ENCODE data around the gene PRRT4.

Gene PRRT4

DNA sequence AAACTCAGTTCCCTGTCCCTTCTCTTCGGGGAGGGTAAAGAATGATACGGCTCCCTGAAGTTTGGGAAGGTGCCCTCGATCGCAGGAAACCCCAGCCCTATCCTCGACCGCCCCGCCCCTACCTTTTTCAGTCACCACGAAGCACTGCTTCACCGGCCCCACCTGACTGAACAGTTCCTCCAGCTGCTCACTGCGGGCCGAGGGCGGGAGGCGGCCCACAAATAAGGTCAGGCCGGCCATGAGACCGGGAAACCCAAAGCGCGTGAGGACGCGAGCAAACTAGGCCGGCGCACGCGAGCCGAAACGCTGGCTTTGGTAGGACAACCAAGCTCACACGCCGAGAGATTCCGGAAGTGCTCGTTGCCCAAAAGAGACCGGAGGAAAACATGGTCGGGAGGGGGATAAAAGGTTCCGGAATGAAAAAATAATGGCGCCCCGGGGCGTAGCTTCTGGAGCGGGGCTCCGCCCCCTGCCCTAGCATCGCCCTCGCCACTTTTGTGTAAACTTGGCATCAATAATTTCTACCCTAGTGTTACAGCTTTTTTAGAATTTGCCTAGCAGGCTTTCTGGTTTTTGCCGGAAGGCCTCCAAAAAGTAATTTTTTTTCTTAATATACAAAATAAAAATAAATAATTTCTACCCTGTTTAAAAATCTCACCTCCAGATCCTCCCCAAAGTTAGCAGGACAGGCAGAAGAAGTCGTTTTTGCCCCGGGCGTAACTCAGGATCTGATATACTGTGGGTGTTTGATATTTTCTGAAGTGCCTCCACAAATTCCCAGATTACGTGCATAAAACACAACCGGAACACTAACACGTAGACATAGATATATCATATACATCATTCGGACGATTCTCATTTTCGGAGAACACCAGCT, 17.7 kb downstream of the PRRT4 start, which contains the start of gene RBM28:
TSS of gene RBM28 (minus strand) at position 355 of the 877 bp plus-strand sequence. CDS start at position 240, 115 bp downstream.
- DNase-seq = peak; percentile 70

DNA sequence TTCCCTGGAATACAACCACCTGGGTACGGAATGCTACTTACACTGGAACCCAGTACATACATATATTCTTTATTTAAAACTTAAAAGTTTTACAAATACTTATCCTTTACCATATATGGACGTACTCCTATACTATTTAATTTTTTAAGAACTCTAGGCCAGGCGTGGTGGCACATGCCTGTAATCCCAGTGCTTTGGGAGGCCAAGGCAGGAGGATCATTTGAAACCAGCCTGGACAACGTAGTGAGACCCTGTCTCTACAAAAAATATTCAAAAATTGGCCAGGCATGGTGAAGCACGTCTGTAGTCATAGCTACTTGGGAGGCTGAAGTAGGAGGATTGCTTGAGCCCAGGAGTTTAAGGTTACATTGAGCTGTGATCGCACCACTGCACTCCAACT, 19.8 kb downstream of the PRRT4 start:
- no peak for DNase-seq

DNA sequence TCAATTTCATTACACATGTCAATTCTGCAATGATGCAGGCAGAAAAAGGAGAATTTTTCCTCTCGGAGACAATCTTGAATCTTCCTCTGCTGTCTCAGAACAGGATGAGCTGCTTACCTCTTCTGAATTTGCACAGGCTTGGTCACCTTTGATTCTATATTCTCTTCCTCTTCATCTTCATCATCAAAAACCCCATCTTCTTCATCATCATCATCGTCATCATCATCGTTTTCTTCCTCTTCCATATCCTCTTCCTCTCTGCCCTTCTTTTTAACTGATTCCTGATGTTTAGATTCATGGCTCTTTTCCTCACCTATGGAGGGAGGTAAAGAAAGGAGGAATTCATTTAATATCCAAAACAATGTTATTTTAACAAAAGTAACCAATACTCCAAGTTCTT, 25.8 kb downstream of the PRRT4 start:
- no peak for DNase-seq

DNA sequence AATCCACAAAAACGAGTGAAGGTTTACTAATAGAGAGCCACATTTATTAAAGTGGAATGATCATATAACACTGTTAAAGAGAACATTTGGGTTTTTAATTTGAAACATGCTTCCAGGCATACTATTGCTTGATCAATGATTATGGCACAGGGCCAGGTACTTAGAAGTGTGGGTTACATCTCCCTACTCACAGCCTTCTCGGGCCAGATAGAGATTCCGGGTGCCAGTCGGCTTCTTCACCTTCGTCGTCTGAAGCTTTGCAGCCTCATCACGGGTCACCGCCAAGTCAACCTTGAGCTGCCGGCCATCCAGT, 37.2 kb downstream of the PRRT4 start:
- DNase-seq = no peak

DNA sequence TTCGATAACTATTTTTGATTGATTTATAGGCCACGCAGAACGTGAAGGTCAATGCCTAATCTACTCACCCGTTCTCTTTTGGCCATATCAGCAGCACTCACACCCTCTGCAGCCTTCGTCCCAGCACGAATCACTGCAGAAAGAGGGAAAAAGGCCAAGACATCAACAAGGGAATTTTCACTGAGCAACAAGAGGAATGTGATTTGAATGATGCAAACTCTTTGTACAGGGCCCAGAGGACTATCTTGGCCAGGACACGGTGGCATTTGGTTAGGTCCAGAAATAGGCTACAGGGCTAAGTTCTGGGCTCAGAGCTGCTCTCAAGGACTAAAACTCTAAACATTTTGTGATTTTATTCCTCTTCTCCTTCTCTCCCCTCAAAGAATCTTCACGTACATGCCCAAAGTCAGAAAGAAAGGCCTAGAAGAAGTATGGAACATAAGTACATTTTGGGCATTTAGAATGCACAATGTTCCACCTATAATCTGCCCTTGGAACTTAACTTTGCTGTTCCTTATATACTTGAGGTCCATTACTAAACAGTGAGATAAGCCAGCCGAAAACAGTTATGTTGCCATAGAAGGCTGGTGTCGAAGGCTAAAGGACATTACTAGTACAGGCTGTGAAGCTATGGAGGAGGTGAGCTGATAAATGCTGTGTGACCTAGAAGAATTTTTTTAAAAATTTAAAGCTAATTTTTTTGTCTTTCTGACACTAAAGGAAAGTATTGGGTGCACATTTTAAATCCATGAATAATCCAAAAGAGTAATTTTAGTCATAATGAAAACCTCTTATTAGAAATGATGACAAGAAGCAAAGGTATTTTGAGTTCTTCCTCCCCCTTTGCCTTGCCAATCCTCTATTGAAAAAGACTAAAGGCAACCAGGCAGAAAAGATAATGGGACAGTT, 37.8 kb downstream of the PRRT4 start:
- DNase-seq = no peak

DNA sequence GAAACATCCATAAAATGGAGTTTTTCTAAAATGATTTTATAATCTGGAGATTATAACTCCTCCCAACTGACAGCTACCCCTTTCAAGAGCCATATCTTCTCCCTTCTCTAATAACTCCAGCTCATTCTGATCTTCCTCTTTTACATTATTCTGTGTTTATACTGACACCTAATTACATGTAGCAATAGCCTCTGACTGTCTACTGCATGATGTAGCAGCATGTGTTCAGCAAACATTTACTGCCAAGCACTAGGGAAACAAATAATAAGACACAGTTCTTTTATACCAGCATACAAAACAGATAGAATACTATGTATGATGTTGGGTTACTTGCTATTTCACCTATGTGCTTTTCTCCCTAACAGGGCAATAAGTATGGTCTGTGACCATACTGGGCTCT, 38.5 kb downstream of the PRRT4 start:
- DNase-seq = no peak

DNA sequence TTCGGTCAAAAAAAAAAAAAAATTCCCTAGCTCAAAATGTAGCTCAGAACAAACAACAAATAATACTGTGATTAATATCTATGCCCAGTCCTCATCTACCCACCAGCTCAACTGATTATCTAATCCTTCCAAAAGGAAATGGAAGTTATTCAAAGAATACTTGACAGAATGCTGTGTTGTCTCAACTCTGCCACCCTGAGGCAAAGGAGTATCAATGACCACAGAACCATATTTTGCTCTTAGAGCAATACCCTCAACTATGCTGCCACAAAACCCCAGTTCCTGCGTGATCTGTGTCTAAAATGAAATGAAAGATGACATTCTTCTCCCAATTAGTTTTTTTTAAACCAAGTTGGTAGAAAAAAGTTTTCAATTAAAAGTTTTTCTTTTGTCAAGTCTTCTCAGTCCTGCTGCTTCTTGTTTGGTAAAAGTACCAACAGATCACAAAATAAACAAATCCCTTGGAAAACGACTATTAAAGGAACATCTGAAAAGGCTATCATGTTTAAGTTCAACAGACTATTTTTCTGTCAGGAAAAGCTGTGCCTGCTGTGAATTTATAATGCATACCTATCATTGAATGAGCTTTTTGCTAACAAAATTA, 39.3 kb downstream of the PRRT4 start:
- DNase-seq = peak; percentile 36

DNA sequence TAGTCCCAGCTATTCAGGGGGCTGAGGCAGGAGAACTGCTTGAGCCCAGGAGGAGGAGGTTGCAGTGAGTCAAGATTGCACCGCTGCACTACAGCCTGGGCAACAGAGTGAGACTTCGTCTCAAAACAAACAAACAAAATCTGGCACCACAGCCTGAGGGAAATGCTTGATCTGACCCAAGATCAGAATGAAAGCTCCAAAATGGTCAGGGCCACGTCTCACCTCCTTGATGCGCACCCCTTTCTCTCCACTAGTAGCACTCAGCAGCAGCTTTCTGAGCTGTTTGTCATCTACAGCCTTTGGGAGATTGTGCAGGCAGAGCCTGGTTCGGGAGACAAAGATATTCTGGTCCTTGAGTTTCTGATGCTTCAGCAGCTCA, 40.5 kb downstream of the PRRT4 start:
- DNase-seq = no peak

DNA sequence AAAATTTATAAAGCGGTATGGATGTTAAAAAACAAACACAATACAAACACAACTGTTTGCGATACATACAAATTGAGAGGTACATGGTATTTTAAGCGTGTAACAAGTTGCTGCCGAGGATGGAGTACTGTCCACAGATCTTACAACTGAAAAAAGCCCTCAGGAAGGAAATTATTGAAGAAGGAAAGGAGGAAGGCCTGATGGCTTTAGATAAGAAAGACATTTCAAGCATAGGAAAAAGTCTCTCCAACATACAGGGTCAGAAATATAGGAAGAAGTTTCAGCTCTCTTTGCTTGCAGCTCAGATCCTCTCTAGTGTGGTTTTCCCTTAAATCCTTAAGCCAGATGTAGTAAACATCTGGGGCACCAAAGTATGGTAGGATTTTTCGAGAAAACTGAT, 42.8 kb downstream of the PRRT4 start:
- peak; percentile 94 for DNase-seq

DNA sequence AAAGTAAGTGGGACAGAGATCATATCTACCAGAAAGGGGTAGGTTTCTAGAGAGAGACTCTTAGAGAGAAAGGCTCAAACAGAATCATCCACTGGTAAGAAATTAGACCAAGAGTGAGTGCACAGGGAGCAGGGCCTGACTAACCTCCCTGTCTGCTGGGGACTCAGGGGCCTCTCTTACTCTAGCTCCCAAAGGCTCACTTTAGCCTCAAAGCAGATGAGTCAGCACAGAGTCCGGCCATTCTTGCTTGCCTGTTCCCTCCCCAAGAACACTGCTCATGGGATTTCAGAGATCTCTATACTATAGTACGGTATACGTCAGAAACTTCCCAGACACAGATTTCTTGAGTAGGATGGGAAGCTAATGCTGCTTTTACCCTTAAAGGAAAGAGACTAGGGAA, 50.5 kb downstream of the PRRT4 start:
- DNase-seq = no peak

DNA sequence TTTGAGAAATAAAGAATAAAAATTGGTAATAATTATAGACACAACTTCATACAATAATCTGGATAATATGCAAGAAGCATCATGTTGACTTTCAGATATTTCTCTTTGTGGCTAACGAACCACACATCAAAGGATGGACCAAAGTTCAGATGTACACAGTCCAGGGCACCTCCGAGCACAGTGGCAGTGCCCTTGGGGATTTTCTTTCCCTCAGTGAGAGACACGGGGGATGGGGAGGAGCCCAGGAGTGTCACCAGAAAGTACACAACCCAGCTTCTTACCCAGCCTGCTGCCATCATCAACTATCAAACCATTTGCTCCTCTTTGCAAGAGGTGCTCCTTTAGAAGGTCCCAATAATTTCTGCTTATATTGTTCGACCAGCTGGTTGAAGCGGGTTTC, 51.0 kb downstream of the PRRT4 start:
- DNase-seq = no peak

DNA sequence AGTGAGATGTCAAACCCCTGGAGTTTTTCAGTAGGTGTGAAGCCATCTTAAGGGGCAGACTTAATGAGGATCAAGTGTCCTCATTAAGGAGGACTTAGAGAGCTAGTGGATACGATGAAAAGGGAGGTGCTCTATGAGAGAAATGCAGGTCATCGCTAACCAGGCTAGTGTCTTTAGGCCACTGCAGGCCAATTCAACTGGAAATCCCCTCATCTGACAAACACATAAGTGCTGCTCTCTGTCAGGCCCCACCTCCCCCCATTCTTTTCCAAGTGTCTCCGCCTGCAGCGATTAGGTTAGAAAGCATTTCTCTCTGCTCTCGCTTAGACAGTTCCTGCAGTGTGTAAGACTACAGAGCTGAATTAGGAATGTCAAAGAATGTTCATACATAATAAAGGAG, 51.5 kb downstream of the PRRT4 start:
- DNase-seq = no peak

DNA sequence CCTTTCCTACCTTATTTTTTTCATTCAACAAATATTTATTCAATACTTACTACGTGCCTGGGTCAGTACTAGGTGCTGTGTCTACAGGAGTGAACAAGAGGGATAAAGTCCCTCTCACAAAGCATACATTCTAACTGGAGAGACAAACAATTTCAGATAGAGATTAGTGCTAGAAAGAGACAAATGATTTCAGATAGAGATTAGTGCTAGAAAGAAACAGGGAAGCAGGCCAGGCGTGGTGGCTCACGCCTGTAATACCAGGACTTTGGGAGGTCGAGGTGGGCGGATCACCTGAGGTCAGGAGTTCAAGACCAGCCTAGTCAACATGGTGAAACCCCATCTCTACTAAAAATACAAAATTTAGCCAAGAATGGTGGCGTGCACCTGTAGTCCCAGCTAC, 52.4 kb downstream of the PRRT4 start:
- no peak for DNase-seq

DNA sequence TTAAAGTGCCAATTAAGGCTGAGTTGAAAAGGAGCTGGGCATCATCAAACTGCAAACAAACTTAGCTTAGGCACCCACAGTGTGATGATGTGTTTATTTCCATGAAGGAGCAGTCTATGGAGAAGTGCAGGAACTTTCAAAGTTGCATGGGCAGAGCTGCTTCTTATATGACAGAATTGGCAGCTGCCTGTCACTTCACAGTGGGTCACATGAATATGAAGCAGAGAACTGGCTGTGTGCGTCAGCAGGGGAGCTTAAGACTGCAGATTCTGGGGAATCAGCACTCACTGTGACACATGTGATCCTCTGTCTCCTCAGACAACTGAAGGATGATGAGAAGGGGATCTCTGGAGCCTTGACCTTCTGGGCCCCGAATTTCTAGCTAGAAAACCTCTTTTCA, 54.4 kb downstream of the PRRT4 start:
- no peak for DNase-seq

DNA sequence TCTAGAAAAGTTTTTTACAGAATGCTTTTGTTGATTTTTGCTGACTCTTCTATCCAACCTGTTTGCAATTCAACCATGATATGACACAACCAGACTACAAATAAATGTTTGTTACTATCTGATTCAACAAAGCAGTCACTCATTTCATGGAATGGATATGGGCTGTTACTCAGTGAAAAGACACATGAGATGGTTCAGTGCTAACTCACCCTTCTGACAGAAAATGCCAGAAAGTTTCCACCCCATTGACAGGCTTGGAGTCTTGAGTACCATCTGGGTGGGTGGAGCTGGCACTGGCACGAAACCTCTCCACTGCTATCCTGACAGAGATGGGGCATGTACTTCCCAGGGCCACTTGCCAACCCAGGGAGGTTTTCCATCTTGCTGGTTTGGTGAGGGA, 57.3 kb downstream of the PRRT4 start:
- no peak for DNase-seq

DNA sequence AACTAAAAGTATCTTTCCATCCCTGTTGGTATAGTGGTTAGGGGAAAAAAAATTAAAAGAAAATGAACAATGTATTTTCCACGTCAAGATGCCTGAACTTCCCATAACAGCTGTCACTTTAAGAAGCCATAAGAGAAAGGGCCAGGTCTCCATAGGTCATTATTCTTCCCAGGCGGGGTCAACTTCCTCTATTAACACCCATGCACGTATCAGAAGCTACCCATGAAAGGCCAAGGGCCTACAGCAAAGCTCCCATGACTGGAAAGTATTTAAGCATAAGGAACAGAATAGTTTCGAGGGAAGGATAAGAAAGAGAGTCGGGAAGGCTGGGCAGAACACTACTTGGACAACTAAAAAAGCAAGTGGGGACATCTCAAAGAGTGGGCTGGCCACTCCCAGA, 57.8 kb downstream of the PRRT4 start:
- no peak for DNase-seq

DNA sequence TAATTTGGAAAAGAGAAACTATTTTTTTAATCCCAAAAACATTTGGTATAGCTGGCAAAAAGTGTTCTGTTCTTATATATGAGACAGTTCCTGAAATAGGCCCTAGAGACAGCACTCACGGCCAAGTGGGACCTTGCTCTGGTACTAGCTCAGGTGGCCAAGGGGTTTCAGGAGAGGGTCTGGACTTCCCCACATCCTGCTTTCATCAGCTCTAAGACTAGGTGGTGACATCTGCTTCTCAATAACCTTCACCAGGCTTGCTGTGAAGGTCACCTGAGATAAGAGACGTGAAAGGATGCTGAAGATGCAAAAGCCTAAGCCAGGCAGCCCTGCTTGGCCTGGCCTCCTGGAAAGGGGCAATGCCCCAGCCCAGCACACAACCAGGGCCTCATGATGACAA, 58.4 kb downstream of the PRRT4 start:
- no peak for DNase-seq

DNA sequence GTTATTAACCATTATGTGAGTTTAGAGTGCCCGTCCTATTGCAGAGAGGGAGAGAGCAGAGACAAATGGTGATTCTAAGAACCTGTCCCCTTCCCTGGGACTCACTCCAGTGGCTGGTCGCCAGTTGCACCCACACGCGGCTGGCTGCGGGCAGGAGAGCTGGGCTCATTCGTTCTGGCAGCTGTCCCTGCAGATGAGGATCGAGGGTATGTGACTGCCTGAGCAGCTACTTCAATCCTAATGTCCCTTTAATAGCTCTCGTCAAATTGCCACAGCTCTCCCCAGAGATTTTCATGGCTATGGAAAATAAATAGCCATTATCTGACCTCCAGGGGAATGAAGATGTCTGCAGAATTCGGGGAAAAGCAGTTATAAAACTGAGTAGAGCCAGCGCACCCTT, 59.4 kb downstream of the PRRT4 start:
- no peak for DNase-seq

Data from GF-D8 (cell line).